ENCODE data around the gene CLPSL2. TPM values are rescaled to one million over a fixed set of nuclear protein-coding genes. Genes with fewer than 3 reads are reported as not detected.

CLPSL2 gene
- total RNA-seq, 5 donors from 2014 or later (not counting 1 experiment from before 2014, with no cell fraction given), result not detected

DNA sequence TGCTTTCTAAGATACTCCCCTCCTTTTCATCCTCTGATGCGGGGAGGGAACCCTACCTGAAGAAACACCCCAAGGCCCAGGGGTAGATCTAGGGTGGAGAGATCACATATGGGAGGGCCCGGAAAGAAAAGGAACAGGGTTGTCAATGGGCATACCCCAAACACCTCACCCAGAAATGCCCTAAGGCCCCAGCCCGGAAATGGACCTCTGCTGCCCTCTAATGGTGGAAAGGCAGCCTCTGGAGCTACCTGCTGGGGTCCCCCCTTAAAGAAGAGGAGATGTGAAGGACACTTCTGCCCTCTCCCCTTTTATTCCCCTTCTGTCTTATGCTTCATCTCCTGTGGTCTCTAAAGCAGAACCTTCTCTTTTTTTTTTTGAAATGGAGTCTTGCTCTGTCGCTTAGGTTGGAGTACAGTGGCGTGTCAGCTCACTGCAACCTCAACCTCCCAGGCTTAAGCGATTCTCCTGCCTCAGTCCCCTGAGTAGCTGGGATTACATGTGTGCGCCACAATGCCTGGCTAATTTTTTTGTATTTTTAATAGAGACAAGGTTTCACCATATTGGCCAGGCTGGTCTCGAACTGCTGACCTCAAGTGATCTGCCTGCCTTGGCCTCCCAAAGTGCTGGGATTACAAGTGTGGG lies 40.0 kb upstream of the CLPSL2 start:
- POLR2A ChIA-PET, result interaction anchor here (0.6 to 1.3 kb wide), 4 partner anchors 54 to 145 kb away, joined by 3 to 7 read pairs (median 3); no protein-coding TSS in a partner anchor
- Mint-ChIP-seq H3K36me3 (no peaks in the 10 kb centered on the region), H3K27ac (peak overlapping the region; percentile 66 to 78), H3K27me3 (no peaks in the 10 kb centered on the region), H3K4me3 (peak overlapping the region in 1 of 3 donors; percentile 45), H3K9me3 (no peaks in the 10 kb centered on the region), H3K4me1 (peaks cover 49 to 56% (median 52%) of the 10 kb centered on the region in 3 donors)
- Histone ChIP-seq H3K9me3 (no peaks in the 10 kb centered on the region), H3K4me1 (ENCODE audit: control insufficient read depth in 1 of 2, extremely low read depth in 1 of 2, insufficient read depth in 2 of 2, low read length in 2 of 2) (peaks cover 15 to 58% of the 10 kb centered on the region in 2 experiments), H3K4me3 (ENCODE audit: control insufficient read depth in 1 of 2, extremely low read depth in 1 of 2, low read length in 1 of 2) (no peak overlapping the region), H3K27ac (ENCODE audit: low read length) (peak overlapping the region; percentile 31), H3K27me3 (replicated peaks in 1 of 2; ENCODE audit: control insufficient read depth in 2 of 2, extremely low read depth in 1 of 2, insufficient read depth in 2 of 2, low read length in 1 of 2) (no peaks in the 10 kb centered on the region), H3K36me3 (ENCODE audit: control insufficient read depth in 2 of 2, extremely low read depth in 1 of 2, insufficient read depth in 1 of 2, low read length in 1 of 2) (no peaks in the 10 kb centered on the region)
- DNase-seq (peak; percentile 59 to 92 (median 82)), ATAC-seq (replicated peaks in 1 of 4) (peak; percentile 17 to 23 (median 22))
- WGBS (ENCODE audit: insufficient coverage), result no CpG with 5 or more reads among the region's 8 CpGs
- CTCF ChIA-PET, result interaction anchor here (0.5 to 3.5 kb wide), 44 partner anchors 9 to 1016 kb away, joined by 3 to 51 read pairs (median 4); no protein-coding TSS in a partner anchor

DNA sequence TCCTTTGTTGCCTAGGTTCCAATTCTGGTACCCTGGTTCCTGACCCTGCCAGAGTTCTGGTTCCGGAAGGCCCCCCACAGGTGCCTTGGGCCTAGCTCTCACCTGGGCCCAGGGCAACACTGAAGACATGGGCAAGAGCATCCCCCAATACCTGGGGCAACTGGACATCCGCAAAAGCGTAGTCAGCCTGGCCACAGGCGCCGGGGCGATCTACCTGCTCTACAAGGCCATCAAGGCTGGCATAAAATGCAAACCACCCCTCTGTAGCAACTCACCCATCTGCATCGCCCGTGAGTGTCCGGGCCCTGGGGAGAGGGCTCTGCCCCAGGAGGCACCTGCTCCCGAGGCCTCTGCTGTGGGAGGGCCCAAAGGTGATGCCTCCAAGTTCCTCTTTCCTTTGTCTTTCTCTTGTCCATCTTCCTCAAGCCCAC lies 39.4 kb upstream of the CLPSL2 start, which contains the start of gene ARMC12:
Gene ARMC12, plus strand, starts transcription at position 51 of the 431 bp plus-strand sequence. Its CDS starts 77 bp downstream, at position 128.
- WGBS (ENCODE audit: insufficient coverage), result 99% methylated on average over 8 of the region's 10 CpGs
- Mint-ChIP-seq H3K36me3 (no peaks in the 10 kb centered on the region), H3K4me1 (peaks cover 49 to 55% (median 52%) of the 10 kb centered on the region in 3 donors), H3K27me3 (no peaks in the 10 kb centered on the region), H3K4me3 (peak within 1 kb of the TSS in 1 of 3 donors; percentile 60), H3K27ac (peak within 1 kb of the TSS; percentile 79 to 90), H3K9me3 (no peaks in the 10 kb centered on the region)
- ATAC-seq (replicated peaks in 1 of 4), result no peak
- POLR2A ChIA-PET, result interaction anchor here (0.6 to 1.3 kb wide), 3 partner anchors 54 to 146 kb away, joined by 3 to 7 read pairs (median 3); no protein-coding TSS in a partner anchor
- no peak for DNase-seq
- peaks cover 15 to 55% of the 10 kb centered on the region in 2 experiments for H3K4me1 ChIP-seq (ENCODE audit: control insufficient read depth in 1 of 2, extremely low read depth in 1 of 2, insufficient read depth in 2 of 2, low read length in 2 of 2)
- H3K27ac ChIP-seq (ENCODE audit: low read length), result peak within 1 kb of the TSS; percentile 31
- H3K9me3 ChIP-seq, result no peaks in the 10 kb centered on the region
- CTCF ChIA-PET, result interaction anchor here (0.5 to 3.5 kb wide), 53 partner anchors 9 to 1015 kb away, joined by 3 to 51 read pairs (median 4); partner anchors contain the start of gene FKBP5 (in 1 of the 2)
- no peaks in the 10 kb centered on the region for H3K36me3 ChIP-seq (ENCODE audit: control insufficient read depth in 2 of 2, extremely low read depth in 1 of 2, insufficient read depth in 1 of 2, low read length in 1 of 2)
- no peak within 1 kb of the TSS for H3K4me3 ChIP-seq (ENCODE audit: control insufficient read depth in 1 of 2, extremely low read depth in 1 of 2, low read length in 1 of 2)
- no peaks in the 10 kb centered on the region for H3K27me3 ChIP-seq (replicated peaks in 1 of 2; ENCODE audit: control insufficient read depth in 2 of 2, extremely low read depth in 1 of 2, insufficient read depth in 2 of 2, low read length in 1 of 2)

DNA sequence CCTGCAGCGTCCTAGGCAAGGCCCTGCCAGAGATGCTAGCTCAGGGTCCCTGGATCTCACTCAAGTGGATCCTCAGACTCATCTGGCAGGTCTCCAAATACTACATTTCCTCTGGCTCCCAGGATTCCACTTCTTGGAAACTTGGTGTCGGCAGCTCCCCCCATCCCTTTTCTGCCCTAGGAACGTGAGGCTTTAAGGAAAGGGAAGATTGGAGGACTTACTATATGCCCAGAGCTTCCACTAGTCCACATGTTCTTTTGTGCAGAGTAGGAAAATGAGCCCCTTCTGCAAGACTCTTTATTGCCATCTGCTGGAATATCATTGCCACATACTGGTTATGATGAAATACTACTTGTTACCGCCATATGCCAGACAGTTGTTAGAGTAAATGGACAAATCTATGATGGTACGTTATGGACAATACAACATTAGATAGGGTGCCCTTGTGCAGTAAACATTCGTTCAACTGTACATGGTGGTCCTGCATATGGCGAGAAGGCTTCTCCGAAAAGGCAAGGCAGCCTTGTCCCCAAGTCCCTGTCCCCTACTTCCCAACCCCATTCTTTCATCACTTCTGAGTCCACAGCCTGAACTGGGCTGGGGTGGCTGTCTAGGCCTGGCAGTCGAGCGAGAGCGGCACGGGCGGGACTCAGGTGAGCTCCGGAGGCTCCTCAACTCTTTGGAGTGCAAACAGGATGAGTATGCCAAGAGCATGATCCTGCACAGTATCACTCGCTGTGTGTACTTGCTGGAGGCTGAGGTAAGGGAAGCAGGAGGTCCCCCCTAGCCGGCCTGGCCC lies 38.8 kb upstream of the CLPSL2 start:
- CTCF ChIA-PET, result interaction anchor here (0.6 to 2.7 kb wide), 31 partner anchors 10 to 434 kb away, joined by 3 to 51 read pairs (median 4); partner anchors contain the start of gene FKBP5 (in 1 of the 2)

DNA sequence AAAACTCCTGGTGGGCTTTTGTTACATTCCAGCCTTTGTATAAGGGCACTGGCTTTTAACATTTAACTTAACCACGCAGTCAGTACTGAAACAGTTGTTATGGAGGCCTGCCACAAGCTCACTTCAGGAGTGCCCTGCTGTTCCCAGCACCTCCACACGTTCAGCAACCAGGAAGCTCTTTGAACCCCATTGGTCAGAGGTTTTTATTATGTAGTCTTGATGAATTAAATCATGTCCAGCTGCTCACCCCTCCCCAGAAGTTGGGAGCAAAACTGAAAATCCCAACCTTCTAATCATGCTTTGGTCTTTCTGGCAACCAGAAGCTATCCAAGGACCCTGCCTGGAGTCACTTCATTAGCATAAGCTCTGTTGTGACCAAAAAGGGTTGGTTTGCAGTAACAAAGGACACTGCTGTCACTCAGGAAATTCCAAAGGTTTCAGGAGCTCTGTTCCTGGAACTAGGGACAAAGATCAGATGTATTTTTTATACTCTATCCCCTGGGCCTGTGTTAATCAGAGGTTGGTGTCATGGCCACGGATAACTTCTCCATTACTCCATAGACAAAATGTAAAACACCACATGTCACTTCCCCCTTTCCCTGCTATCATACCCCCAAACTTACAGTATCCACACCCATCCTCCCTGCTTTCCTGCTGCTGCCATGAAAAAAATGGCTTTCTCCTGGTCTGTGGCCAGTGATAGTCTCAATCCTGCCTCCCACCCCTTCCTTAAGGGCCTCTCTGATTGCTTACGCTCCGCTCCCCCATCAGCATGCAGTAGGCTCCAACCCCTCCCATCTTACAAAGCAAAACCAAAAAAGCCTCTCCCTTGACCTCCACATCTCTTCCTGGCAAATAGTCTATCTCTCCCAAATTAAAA lies 36.5 kb upstream of the CLPSL2 start:
- H3K9me3 Mint-ChIP-seq, result no peaks in the 10 kb centered on the region
- H3K27ac ChIP-seq (ENCODE audit: low read length), result no peak overlapping the region
- no peaks in the 10 kb centered on the region for H3K36me3 ChIP-seq (ENCODE audit: control insufficient read depth in 2 of 2, extremely low read depth in 1 of 2, insufficient read depth in 1 of 2, low read length in 1 of 2)
- H3K9me3 ChIP-seq, result no peaks in the 10 kb centered on the region
- peaks cover 0 to 2% of the 10 kb centered on the region in 2 donors for H3K27me3 Mint-ChIP-seq
- ATAC-seq (replicated peaks in 1 of 4), result no peak
- H3K27me3 ChIP-seq (replicated peaks in 1 of 2; ENCODE audit: control insufficient read depth in 2 of 2, extremely low read depth in 1 of 2, insufficient read depth in 2 of 2, low read length in 1 of 2), result no peaks in the 10 kb centered on the region
- ChIA-PET POLR2A (interaction anchor here (0.6 to 0.7 kb wide), 2 partner anchors 10 to 307 kb away, joined by 4 to 7 read pairs; no protein-coding TSS in a partner anchor), CTCF (interaction anchor here in 1 of 2 donors (0.6 to 1.6 kb wide), 5 partner anchors 34 to 217 kb away, joined by 3 to 4 read pairs (median 3); no protein-coding TSS in a partner anchor)
- WGBS (ENCODE audit: insufficient coverage), result 100% methylated on average over 1 of the region's 5 CpGs
- peaks cover 27 to 29% (median 29%) of the 10 kb centered on the region in 3 donors for H3K4me1 Mint-ChIP-seq
- no peaks in the 10 kb centered on the region for H3K36me3 Mint-ChIP-seq
- peaks cover 4 to 29% of the 10 kb centered on the region in 2 experiments for H3K4me1 ChIP-seq (ENCODE audit: control insufficient read depth in 1 of 2, extremely low read depth in 1 of 2, insufficient read depth in 2 of 2, low read length in 2 of 2)
- no peak for DNase-seq
- H3K4me3 Mint-ChIP-seq, result no peak overlapping the region
- H3K27ac Mint-ChIP-seq, result no peak overlapping the region
- no peak overlapping the region for H3K4me3 ChIP-seq (ENCODE audit: control insufficient read depth in 1 of 2, extremely low read depth in 1 of 2, low read length in 1 of 2)

More for the DNA sequence above, 38.8 kb upstream of the CLPSL2 start:
- Mint-ChIP-seq H3K4me3 (peak overlapping the region in 1 of 3 donors; percentile 60), H3K27ac (peak overlapping the region; percentile 79 to 90), H3K27me3 (peaks cover 0 to 2% of the 10 kb centered on the region in 2 donors), H3K4me1 (peaks cover 43 to 49% (median 46%) of the 10 kb centered on the region in 3 donors), H3K36me3 (no peaks in the 10 kb centered on the region), H3K9me3 (no peaks in the 10 kb centered on the region)
- Histone ChIP-seq H3K4me3 (ENCODE audit: control insufficient read depth in 1 of 2, extremely low read depth in 1 of 2, low read length in 1 of 2) (no peak overlapping the region), H3K4me1 (ENCODE audit: control insufficient read depth in 1 of 2, extremely low read depth in 1 of 2, insufficient read depth in 2 of 2, low read length in 2 of 2) (peaks cover 15 to 49% of the 10 kb centered on the region in 2 experiments), H3K9me3 (no peaks in the 10 kb centered on the region), H3K27me3 (replicated peaks in 1 of 2; ENCODE audit: control insufficient read depth in 2 of 2, extremely low read depth in 1 of 2, insufficient read depth in 2 of 2, low read length in 1 of 2) (no peaks in the 10 kb centered on the region), H3K36me3 (ENCODE audit: control insufficient read depth in 2 of 2, extremely low read depth in 1 of 2, insufficient read depth in 1 of 2, low read length in 1 of 2) (no peaks in the 10 kb centered on the region), H3K27ac (ENCODE audit: low read length) (no peak overlapping the region)
- DNase-seq (peak in 3 of 35 experiments; percentile 42 to 80 (median 46)), ATAC-seq (replicated peaks in 1 of 4) (peak; percentile 67 to 73 (median 70))
- 78% methylated on average over 10 of the region's 16 CpGs for WGBS (ENCODE audit: insufficient coverage)
- POLR2A ChIA-PET, result interaction anchor here in 1 of 2 donors (1.3 kb wide), 1 partner anchor 136 kb away, joined by 3 read pairs; no protein-coding TSS in a partner anchor

DNA sequence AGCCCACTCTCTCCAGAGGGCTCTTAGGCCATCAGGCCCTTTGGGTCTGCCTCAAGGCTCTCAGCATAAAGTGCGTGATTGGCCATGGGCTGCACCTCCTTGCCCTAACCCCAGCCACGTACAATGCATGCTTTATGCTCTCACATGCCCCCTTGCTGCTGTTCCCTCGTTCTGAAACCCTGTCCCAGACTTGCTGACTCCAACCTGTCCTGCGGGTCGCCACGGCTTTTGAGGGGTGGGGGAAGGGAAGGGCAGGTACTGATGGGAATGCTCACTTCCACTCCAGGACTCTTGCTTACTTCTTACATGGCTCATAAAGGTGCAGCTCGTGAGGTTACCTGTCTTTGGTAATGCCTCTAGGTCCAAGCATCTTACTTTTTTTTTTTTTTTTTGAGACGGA lies 33.6 kb upstream of the CLPSL2 start:
- H3K27ac Mint-ChIP-seq, result peak overlapping the region in 1 of 2 donors; percentile 43
- DNase-seq (no peak), ATAC-seq (replicated peaks in 1 of 4) (no peak)
- Histone ChIP-seq H3K4me3 (ENCODE audit: control insufficient read depth in 1 of 2, extremely low read depth in 1 of 2, low read length in 1 of 2) (no peak overlapping the region), H3K27ac (ENCODE audit: low read length) (no peak overlapping the region), H3K4me1 (ENCODE audit: control insufficient read depth in 1 of 2, extremely low read depth in 1 of 2, insufficient read depth in 2 of 2, low read length in 2 of 2) (peaks cover 0 to 1% of the 10 kb centered on the region in 2 experiments), H3K9me3 (no peaks in the 10 kb centered on the region), H3K27me3 (replicated peaks in 1 of 2; ENCODE audit: control insufficient read depth in 2 of 2, extremely low read depth in 1 of 2, insufficient read depth in 2 of 2, low read length in 1 of 2) (no peaks in the 10 kb centered on the region), H3K36me3 (ENCODE audit: control insufficient read depth in 2 of 2, extremely low read depth in 1 of 2, insufficient read depth in 1 of 2, low read length in 1 of 2) (no peaks in the 10 kb centered on the region)
- ChIA-PET POLR2A (no interaction called here), CTCF (no interaction called here)
- H3K27me3 Mint-ChIP-seq, result peaks cover 0 to 2% of the 10 kb centered on the region in 2 donors
- H3K4me1 Mint-ChIP-seq, result peaks cover under 1% of the 10 kb centered on the region in 3 donors
- WGBS (ENCODE audit: insufficient coverage), result 100% methylated on average over 2 of the region's 8 CpGs
- H3K9me3 Mint-ChIP-seq, result peaks cover 0 to 6% (median 4%) of the 10 kb centered on the region in 3 donors
- H3K4me3 Mint-ChIP-seq, result no peak overlapping the region
- H3K36me3 Mint-ChIP-seq, result peaks cover 4% of the 10 kb centered on the region

Measured in T-cell (primary cell).